GM12872 (cell line): ENCODE data around the gene CAMK2B.

ENCODE experiments used
- TF ChIP-seq, protein P1 (sequence below): IDR thresholded peaks from 3 replicates; pipeline ENCODE4 v1.5.1; 2011; ENCODE audit warnings: low read depth, mild to moderate bottlenecking, low read length, moderate library complexity; ENCODE audit not compliant: insufficient read depth

The CAMK2B gene

GRCh38 chr7:44292876-44293560 lies 32.4 kb downstream of the CAMK2B start:
- TF ChIP-seq, protein P1, sequence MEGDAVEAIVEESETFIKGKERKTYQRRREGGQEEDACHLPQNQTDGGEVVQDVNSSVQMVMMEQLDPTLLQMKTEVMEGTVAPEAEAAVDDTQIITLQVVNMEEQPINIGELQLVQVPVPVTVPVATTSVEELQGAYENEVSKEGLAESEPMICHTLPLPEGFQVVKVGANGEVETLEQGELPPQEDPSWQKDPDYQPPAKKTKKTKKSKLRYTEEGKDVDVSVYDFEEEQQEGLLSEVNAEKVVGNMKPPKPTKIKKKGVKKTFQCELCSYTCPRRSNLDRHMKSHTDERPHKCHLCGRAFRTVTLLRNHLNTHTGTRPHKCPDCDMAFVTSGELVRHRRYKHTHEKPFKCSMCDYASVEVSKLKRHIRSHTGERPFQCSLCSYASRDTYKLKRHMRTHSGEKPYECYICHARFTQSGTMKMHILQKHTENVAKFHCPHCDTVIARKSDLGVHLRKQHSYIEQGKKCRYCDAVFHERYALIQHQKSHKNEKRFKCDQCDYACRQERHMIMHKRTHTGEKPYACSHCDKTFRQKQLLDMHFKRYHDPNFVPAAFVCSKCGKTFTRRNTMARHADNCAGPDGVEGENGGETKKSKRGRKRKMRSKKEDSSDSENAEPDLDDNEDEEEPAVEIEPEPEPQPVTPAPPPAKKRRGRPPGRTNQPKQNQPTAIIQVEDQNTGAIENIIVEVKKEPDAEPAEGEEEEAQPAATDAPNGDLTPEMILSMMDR, result no peak

DNA sequence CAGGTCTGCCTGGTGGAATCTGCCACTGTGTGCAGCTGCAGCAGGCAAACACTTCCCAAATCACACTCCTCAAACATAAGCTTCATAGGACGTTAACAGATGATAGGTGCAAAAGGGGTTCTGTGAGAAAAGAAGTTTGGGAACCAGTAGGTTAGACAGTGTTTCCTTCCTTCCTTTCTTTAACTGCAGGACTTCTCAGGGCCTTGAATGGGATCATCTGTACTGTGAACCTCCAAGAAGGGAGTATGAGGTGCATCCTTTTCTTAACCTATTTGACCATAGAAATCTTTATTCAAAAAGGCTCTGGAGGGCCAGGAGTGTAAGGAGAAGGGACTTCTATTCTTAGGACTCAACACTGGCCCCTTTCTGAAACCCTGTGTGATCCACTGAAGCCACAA lies 33.0 kb downstream of the CAMK2B start:
- TF ChIP-seq, protein P1, result no peak

- TF ChIP-seq, protein P1, result no peak
Measured at GRCh38 chr7:44291733-44292419, 33.5 kb downstream of the CAMK2B start.

- TF ChIP-seq, protein P1, result no peak
Measured at GRCh38 chr7:44291066-44291732, 34.2 kb downstream of the CAMK2B start.

- TF ChIP-seq, protein P1, result no peak
Measured at GRCh38 chr7:44290252-44290620, 35.2 kb downstream of the CAMK2B start.

DNA sequence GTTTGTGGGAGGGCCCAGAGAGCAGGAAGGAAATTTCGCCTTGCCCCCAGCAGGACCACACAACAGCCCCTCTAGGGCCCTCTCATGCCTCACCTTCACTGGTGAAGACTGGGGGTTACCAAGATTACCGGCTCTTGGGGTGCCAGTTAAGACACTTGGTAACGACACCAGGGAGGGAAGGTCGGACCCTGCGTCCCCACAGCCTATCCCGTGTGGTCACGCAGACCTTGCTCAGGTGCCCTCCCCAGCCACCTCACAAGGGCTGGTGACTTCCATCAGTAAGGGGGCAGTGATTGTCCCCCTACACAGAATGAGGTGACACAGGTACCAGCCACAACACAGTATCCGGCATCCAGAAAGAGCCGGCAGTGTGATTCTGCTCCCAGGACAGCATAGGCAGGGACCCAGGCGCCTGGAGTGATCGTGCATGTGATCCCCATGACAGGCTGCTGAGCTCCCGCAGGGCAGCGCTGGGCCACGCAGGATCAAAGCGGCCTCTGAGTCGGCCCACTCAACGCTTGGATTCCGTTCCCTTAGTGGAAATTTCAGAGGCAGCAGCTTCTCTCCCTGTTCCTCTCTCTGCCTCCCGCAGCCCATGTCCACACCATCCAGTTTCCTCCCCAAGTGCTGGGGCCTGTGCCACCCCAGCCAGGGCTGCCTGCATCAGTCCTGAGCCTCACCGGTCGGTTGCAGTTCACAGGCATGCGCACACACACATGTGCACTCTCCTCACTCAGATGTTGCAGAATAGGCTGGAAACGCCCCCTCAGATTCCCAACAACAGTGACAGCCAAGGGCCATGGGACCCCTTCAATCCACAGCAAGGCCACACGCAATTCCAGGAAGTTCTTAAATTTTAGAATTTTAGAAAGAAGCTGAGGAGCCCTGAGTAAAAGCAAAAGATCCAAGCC lies 35.8 kb downstream of the CAMK2B start:
- TF ChIP-seq, protein P1, result no peak

- TF ChIP-seq, protein P1, result no peak
Measured at GRCh38 chr7:44288811-44289340, 36.5 kb downstream of the CAMK2B start.
